Measurements from ENCODE around the gene PARS2.
"Not testable (repeated sequence)": the region's sequence is repeated elsewhere in the genome, so short reads cannot be mapped to it uniquely, and the experiment has no call there.

The PARS2 gene

DNA sequence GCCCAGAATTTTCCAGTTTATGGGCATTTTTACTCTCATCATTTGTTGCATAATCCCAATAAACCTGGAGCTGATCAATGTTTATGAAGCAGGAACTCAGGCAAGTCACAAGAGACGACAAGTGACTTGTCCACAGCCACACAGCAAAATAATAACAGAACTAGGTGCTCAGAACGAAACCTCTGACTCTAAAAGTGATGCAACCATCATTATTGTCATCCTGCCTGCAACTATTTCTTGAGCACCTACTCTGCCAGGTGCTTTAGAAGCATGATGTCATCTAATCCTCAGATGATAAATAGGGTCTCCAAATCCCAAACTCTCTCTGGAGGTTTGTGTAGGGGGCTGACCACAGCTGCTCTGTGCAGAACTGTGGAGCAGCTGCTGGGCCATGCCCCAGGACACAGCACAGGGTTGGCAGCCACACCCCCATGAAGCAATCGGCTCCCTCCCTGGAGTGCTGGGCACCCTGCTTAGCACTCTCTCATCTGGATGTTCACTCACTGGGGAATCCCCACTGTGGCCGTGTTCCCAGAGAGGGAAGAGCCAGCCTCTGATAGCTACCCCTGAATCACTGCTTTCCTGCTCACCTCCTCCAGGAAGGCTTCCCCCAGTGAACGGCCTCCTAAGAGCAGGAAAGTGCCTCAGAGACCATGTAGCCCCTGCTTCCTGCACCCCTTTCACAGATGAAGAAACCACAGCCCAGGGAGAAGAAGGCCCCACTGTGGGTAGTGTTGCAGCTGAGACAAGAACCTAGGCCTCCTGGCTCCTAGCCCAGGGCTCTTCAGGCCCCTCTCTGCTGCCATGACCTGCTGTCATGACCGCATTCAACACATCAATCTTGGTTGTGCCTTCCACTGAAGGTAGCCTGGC lies 34.7 kb upstream of the PARS2 start:
- DNase-seq = peak; percentile 7

DNA sequence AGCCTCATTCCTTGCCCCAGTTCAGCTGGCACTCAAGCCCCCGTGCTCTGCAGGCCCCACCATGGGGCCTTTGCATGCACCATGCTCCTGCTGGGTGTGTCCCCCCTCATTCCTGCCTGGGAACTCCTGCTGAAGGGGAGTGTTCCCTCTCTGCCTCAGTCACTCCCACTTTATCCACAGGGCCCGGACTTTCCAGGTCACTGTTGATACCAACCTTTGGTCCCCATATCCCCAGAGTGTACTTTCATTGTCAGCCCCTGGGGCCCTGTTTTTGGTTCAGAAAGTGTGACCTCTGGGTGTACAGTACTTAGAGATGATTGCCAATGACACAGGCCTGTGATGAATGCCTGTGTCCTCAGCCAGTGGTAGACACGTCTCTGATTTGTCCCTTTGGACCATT lies 33.9 kb upstream of the PARS2 start:
- no peak for DNase-seq

DNA sequence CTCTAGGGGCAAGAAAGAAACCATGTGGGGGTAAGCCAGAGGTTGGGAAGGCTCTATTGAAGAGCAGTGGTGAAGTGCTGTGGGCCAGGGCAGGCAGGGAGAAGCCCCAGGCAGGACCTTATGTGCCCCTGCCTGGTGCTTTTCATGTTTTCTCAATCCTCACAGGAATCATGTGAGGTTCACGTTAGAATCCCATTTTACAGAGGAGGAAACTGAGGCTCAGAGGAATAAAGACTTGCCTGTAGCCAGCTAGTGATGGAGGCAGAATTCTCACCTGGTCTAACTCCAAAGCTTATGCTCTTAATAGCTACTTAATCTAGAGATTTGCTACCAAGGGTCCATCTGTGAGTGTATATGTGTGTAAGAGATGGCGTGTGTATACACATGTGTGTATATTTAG lies 32.6 kb upstream of the PARS2 start:
- DNase-seq = no peak

GRCh38 chr1:54795841-54796468 lies 31.6 kb upstream of the PARS2 start:
- DNase-seq = no peak

GRCh38 chr1:54795356-54795665 lies 31.0 kb upstream of the PARS2 start:
- DNase-seq = no peak

GRCh38 chr1:54794451-54795355 lies 30.4 kb upstream of the PARS2 start:
- DNase-seq = peak; percentile 15

GRCh38 chr1:54792686-54793282 lies 28.5 kb upstream of the PARS2 start:
- peak; percentile 67 for DNase-seq

GRCh38 chr1:54791880-54792522 lies 27.7 kb upstream of the PARS2 start:
- DNase-seq = peak; percentile 2

- DNase-seq = no peak
Observed at GRCh38 chr1:54788459-54788858, 24.1 kb upstream of the PARS2 start.

GRCh38 chr1:54787604-54788003 lies 23.3 kb upstream of the PARS2 start:
- DNase-seq = no peak

GRCh38 chr1:54786778-54787177 lies 22.5 kb upstream of the PARS2 start:
- no peak for DNase-seq

- no peak for DNase-seq
Observed at GRCh38 chr1:54784066-54784465, 19.7 kb upstream of the PARS2 start.

GRCh38 chr1:54782588-54782987 lies 18.3 kb upstream of the PARS2 start:
- no peak for DNase-seq

DNA sequence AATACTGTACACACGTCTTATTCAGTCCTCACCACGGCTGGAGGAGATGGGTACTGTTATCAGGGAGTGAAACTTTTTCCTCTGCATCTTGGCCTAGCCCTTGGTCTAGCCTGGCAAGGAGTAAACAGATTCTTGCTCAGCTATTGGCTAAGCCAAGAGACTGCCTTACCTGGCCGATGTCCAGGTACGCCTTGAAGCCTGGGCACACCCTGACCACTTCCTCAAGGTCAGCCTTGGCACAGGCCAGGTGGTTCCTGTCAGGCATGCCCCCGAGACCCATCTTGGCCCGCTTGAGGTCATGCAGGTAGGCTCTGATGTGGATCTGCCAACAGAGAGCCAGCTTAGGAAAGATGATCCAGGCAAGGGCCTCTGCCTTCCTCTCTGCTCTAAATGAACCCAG lies 17.8 kb upstream of the PARS2 start:
- no peak for DNase-seq

GRCh38 chr1:54781023-54781723 lies 16.9 kb upstream of the PARS2 start:
- no peak for DNase-seq

GRCh38 chr1:54777431-54777830 lies 13.1 kb upstream of the PARS2 start:
- DNase-seq = no peak

DNA sequence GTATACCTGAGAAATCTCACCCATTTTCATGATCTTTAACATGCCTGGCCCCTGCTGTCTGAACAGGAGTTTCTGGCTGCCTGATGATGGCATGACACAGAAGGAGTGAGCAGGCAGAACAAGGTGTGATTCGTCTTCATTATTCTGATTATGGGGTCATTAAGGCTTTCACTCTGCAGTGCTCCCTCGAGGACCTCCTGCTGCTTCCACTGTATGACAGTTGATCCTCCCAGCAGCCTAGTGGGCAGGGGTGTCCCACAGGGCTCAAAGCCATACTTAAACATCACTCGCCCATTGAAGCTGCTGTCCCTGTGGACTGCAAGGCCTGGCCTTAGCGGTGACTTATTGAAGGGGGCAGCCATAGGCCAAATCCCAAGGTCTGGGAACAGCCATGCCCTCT lies 12.7 kb upstream of the PARS2 start:
- no peak for DNase-seq

- not testable (repeated sequence) for DNase-seq
Observed at GRCh38 chr1:54775828-54776721, 11.8 kb upstream of the PARS2 start.

DNA sequence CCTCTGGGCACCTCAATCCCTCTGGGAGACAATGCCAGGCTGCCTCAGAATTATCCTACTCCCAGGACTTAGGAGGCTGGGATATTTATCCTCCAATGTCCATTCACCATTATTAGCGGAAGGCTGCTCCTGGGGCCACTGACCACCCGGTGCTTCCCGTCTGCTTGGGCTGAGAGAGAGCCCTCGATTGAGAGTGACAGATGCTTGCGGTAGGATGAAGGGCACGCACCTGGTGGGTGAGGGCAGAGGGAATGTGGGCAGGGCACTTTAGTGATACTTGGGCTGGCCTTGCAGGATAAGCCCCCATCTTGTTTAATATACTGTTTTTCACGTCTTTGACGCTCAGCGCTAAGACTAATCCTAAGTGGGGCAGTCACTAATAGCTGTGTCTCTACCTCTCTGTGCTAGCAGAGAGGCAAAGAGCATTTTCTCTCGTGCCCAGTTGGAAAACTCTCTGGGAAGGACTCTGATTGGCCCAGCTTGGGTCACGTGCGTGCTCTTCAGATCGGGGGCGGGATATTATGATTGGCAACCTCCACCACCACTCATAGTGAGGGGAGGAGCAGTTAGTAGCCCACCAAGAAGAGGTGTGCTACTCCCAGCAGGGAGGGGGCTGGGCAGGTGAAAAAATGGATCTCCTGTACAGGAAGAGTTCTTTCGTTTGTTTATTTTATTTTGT lies 10.6 kb upstream of the PARS2 start:
- DNase-seq = no peak

DNA sequence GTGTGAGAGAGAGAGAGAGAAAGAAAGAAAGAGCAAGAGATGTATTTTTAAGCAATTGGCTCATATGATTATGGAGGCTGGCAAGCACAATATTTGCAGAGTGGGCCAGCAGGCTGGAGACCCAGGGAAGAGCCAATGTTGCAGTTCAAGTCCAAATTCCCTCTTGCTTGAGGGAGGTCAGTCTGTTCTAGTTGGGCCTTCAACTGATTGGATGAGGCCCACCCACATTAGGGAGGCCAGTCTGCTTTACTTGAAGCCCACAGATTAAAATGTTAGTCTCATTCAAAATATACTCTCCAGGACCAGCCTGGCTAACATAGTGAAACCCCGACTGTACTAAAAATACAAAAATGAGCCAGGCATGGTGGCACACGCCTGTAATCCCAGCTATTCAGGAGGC lies 8.6 kb upstream of the PARS2 start:
- DNase-seq = no peak
